ENCODE results near the gene ATAT1. TPM values are rescaled to one million over a fixed set of nuclear protein-coding genes. Genes with fewer than 3 reads are reported as not detected.
A peak's percentile ranks its signal among the peaks of the same experiment; 100 is the strongest.

ATAT1 gene
- polyA plus RNA-seq, 3 donors = 0.51 to 10.4 (median 0.68) TPM

DNA sequence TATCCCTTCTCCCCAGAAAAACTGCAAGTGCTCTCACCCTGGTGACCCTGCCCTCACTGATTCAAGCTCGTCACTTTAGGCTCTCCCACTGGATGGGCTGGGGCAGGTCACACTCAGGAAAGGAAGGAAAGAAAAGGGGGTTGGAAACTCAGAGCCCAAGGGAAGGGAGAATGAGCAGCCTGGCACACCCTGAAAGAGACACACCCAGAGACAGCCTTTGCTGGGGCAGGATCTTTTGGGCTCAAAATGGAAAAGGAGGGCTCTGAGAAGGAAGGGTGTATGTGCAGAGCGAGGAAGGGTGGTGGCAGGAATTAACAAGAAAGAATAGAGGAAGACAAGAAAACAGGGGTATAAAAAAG is 57.3 kb downstream of the ATAT1 start:
- Histone ChIP-seq H3K36me3 (replicated peaks in 1 of 2; ENCODE audit: control insufficient read depth in 1 of 2, insufficient read depth in 2 of 2, low read length in 2 of 2) (peaks cover 12 to 13% of the 10 kb centered on the region in 2 donors), H3K4me3 (replicated peaks in 1 of 3; ENCODE audit: low read depth in 2 of 3, low read length in 3 of 3) (peak overlapping the region; percentile 96 to 100 (median 96)), H3K27me3 (ENCODE audit: control insufficient read depth in 2 of 2, insufficient read depth in 2 of 2, low read length in 2 of 2) (no peaks in the 10 kb centered on the region), H3K79me2 (ENCODE audit: insufficient read depth, low read length) (peaks cover 99% of the 10 kb centered on the region), H3K27ac (ENCODE audit: low read depth in 1 of 2, low read length in 2 of 2) (peak overlapping the region; percentile 99), H3K4me1 (ENCODE audit: control insufficient read depth in 1 of 2, insufficient read depth in 2 of 2, low read length in 2 of 2) (peaks cover 57 to 72% of the 10 kb centered on the region in 2 donors), H3K9ac (ENCODE audit: insufficient read depth, low read length, poor library complexity, severe bottlenecking) (peak overlapping the region; percentile 99), H4K20me1 (ENCODE audit: insufficient read depth, low read length) (peaks cover 70% of the 10 kb centered on the region), H3K9me3 (replicated peaks in 1 of 2; ENCODE audit: control insufficient read depth in 1 of 2, insufficient read depth in 1 of 2, low read length in 2 of 2) (no peaks in the 10 kb centered on the region), H3K4me2 (replicated peaks; ENCODE audit: extremely low read depth, low read length, poor library complexity, severe bottlenecking) (peak overlapping the region; percentile 100), H2AFZ (ENCODE audit: insufficient read depth, low read depth, low read length, poor library complexity, severe bottlenecking) (no peak overlapping the region)
- Mint-ChIP-seq H3K9me3 (peaks cover 0 to 1% (median 0%) of the 10 kb centered on the region in 7 donors), H3K4me1 (peaks cover 60% of the 10 kb centered on the region), H3K27ac (peak overlapping the region; percentile 97 to 100 (median 99)), H3K36me3 (peaks cover 44 to 60% of the 10 kb centered on the region in 2 donors), H3K27me3 (ENCODE audit: low read depth in 3 of 3) (peaks cover 0 to 5% (median 0%) of the 10 kb centered on the region in 3 donors), H3K4me3 (peak overlapping the region; percentile 94 to 99)
- intact Hi-C loops (cut with micrococcal nuclease) = loop anchor here in 1 of 2 donors (5.0 kb wide), 1 partner anchor 67 kb away; the partner anchor contains the start of genes MRPS18B and PPP1R10
- no CpG with 5 or more reads among the region's 2 CpGs for WGBS (ENCODE audit: insufficient coverage)
- TF ChIP-seq, protein P1, sequence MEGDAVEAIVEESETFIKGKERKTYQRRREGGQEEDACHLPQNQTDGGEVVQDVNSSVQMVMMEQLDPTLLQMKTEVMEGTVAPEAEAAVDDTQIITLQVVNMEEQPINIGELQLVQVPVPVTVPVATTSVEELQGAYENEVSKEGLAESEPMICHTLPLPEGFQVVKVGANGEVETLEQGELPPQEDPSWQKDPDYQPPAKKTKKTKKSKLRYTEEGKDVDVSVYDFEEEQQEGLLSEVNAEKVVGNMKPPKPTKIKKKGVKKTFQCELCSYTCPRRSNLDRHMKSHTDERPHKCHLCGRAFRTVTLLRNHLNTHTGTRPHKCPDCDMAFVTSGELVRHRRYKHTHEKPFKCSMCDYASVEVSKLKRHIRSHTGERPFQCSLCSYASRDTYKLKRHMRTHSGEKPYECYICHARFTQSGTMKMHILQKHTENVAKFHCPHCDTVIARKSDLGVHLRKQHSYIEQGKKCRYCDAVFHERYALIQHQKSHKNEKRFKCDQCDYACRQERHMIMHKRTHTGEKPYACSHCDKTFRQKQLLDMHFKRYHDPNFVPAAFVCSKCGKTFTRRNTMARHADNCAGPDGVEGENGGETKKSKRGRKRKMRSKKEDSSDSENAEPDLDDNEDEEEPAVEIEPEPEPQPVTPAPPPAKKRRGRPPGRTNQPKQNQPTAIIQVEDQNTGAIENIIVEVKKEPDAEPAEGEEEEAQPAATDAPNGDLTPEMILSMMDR (IDR thresholded peaks at IDR 0.05) = no peak
- DNase-seq = no peak

DNA sequence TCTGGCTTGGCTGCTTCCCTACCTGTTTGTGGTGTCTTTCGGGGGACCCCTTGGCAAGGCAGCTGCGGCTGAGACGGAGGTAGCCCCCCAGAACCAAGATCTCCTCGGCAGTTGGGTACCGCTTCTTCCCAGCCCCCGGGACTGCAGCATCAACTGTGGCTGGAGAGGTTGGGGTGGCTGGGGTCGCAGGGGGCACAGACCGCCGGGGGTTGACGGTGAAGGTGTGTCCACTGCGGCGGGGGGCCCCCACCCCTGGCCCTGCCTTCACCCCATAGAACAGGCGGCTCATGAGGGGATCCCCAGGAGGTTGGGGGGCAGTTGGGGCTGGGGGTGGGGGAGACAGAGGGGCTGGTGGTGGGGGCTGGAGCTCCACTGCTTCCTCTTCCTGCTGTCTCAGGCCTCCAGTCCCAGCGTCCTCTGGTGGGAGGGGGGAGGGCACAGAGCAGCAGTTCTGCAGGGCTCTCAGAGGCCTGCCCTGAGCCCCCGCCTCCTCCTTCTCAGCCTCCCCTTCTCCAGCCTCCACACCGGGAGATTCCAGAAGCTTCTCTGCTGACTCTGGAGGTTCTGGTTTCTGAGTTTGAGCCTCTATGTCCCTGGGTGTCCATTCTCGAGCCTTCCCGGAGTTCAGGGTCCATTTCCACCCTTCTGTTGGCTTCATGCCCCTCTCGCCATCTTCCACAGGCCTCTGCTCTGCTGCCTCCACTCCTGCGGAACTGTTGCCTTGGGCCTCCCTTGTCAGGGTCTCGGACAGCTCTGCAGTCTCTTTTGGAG is 57.9 kb downstream of the ATAT1 start:
- intact Hi-C loops (cut with micrococcal nuclease) = loop anchor here in 1 of 2 donors (5.0 kb wide), 1 partner anchor 67 kb away; the partner anchor contains the start of genes MRPS18B and PPP1R10
- TF ChIP-seq, protein P1 (IDR thresholded peaks at IDR 0.05) = no peak
- H2AFZ ChIP-seq (ENCODE audit: insufficient read depth, low read depth, low read length, poor library complexity, severe bottlenecking) = no peak overlapping the region
- Mint-ChIP-seq H3K27me3 (ENCODE audit: low read depth in 3 of 3) (peaks cover 0 to 5% (median 0%) of the 10 kb centered on the region in 3 donors), H3K9me3 (no peaks in the 10 kb centered on the region), H3K4me3 (peak overlapping the region; percentile 94 to 99), H3K36me3 (peaks cover 39 to 54% of the 10 kb centered on the region in 2 donors), H3K4me1 (peaks cover 60% of the 10 kb centered on the region), H3K27ac (peak overlapping the region; percentile 97 to 100 (median 99))
- H3K4me2 ChIP-seq (replicated peaks; ENCODE audit: extremely low read depth, low read length, poor library complexity, severe bottlenecking) = peak overlapping the region; percentile 100
- H3K4me1 ChIP-seq (ENCODE audit: control insufficient read depth in 1 of 2, insufficient read depth in 2 of 2, low read length in 2 of 2) = peaks cover 57 to 72% of the 10 kb centered on the region in 2 donors
- DNase-seq = peak; percentile 40 to 58 (median 54)
- peak overlapping the region; percentile 99 for H3K27ac ChIP-seq (ENCODE audit: low read depth in 1 of 2, low read length in 2 of 2)
- peaks cover 64% of the 10 kb centered on the region for H4K20me1 ChIP-seq (ENCODE audit: insufficient read depth, low read length)
- no peaks in the 10 kb centered on the region for H3K27me3 ChIP-seq (ENCODE audit: control insufficient read depth in 2 of 2, insufficient read depth in 2 of 2, low read length in 2 of 2)
- no peaks in the 10 kb centered on the region for H3K9me3 ChIP-seq (replicated peaks in 1 of 2; ENCODE audit: control insufficient read depth in 1 of 2, insufficient read depth in 1 of 2, low read length in 2 of 2)
- H3K79me2 ChIP-seq (ENCODE audit: insufficient read depth, low read length) = peaks cover 99% of the 10 kb centered on the region
- H3K4me3 ChIP-seq (replicated peaks in 1 of 3; ENCODE audit: low read depth in 2 of 3, low read length in 3 of 3) = peak overlapping the region; percentile 96 to 100 (median 96)
- 1% methylated on average over 11 of the region's 21 CpGs for WGBS (ENCODE audit: insufficient coverage)
- peak overlapping the region; percentile 99 for H3K9ac ChIP-seq (ENCODE audit: insufficient read depth, low read length, poor library complexity, severe bottlenecking)
- peaks cover 10 to 11% of the 10 kb centered on the region in 2 donors for H3K36me3 ChIP-seq (replicated peaks in 1 of 2; ENCODE audit: control insufficient read depth in 1 of 2, insufficient read depth in 2 of 2, low read length in 2 of 2)
